ENCODE measurements around the gene CFAP91.

The CFAP91 gene

GRCh38 chr3:119738741-119739140 is 35.9 kb downstream of the CFAP91 start:
- in situ Hi-C loops (cut with HindIII; ENCODE audit: low sequenced_read_pairs), result no loop called here

GRCh38 chr3:119741657-119742590 is 39.1 kb downstream of the CFAP91 start:
- in situ Hi-C loops (cut with HindIII; ENCODE audit: low sequenced_read_pairs), result no loop called here

- in situ Hi-C loops (cut with HindIII; ENCODE audit: low sequenced_read_pairs), result no loop called here
These were observed 41.1 kb downstream of the CFAP91 start for GRCh38 chr3:119743921-119744320.

- in situ Hi-C loops (cut with HindIII; ENCODE audit: low sequenced_read_pairs), result no loop called here
These were observed 43.1 kb downstream of the CFAP91 start for GRCh38 chr3:119745942-119746341.

GRCh38 chr3:119746423-119746822 is 43.6 kb downstream of the CFAP91 start:
- in situ Hi-C loops (cut with HindIII; ENCODE audit: low sequenced_read_pairs), result no loop called here

GRCh38 chr3:119747357-119747756 is 44.5 kb downstream of the CFAP91 start:
- in situ Hi-C loops (cut with HindIII; ENCODE audit: low sequenced_read_pairs), result no loop called here

GRCh38 chr3:119748991-119749390 is 46.2 kb downstream of the CFAP91 start:
- in situ Hi-C loops (cut with HindIII; ENCODE audit: low sequenced_read_pairs), result no loop called here

- in situ Hi-C loops (cut with HindIII; ENCODE audit: low sequenced_read_pairs), result no loop called here
These were observed 48.6 kb downstream of the CFAP91 start for GRCh38 chr3:119751423-119751822.

All from DLD1 (cell line).